ENCODE measurements around the gene C22orf15. TPM values are rescaled to one million over a fixed set of nuclear protein-coding genes. Genes with fewer than 3 reads are reported as not detected.

C22orf15 gene
- total RNA-seq, 1 experiment from 2014 or later = not detected

DNA sequence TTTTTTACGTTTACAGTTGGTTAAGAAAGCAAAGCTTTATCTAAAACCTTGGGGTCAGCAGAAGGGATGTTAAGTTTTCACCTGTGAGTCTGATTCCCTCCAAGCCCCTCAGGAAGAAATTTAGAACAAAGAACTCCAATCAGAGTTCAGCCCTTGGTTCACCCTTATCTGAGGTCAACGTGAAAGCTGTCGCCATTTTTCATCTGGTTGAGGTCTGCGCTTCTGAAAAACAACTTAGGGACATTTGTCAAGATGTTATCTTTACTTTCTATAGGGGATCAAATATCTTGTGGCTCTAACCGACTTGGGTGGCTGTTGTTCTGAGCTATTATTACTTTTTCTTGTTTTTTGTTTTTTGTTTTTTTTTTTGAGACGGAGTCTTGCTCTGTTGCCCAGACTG lies 41.9 kb upstream of the C22orf15 start (continued):
- TF ChIP-seq, protein P1, sequence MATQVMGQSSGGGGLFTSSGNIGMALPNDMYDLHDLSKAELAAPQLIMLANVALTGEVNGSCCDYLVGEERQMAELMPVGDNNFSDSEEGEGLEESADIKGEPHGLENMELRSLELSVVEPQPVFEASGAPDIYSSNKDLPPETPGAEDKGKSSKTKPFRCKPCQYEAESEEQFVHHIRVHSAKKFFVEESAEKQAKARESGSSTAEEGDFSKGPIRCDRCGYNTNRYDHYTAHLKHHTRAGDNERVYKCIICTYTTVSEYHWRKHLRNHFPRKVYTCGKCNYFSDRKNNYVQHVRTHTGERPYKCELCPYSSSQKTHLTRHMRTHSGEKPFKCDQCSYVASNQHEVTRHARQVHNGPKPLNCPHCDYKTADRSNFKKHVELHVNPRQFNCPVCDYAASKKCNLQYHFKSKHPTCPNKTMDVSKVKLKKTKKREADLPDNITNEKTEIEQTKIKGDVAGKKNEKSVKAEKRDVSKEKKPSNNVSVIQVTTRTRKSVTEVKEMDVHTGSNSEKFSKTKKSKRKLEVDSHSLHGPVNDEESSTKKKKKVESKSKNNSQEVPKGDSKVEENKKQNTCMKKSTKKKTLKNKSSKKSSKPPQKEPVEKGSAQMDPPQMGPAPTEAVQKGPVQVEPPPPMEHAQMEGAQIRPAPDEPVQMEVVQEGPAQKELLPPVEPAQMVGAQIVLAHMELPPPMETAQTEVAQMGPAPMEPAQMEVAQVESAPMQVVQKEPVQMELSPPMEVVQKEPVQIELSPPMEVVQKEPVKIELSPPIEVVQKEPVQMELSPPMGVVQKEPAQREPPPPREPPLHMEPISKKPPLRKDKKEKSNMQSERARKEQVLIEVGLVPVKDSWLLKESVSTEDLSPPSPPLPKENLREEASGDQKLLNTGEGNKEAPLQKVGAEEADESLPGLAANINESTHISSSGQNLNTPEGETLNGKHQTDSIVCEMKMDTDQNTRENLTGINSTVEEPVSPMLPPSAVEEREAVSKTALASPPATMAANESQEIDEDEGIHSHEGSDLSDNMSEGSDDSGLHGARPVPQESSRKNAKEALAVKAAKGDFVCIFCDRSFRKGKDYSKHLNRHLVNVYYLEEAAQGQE (IDR thresholded peaks at IDR 0.05; ENCODE audit: low read depth) = no peak
- TF ChIP-seq ELF1 (IDR thresholded peaks at IDR 0.05; ENCODE audit: borderline replicate concordance, low read depth) (no peak), CBX3 (IDR thresholded peaks at IDR 0.05; ENCODE audit: low read depth) (no peak), SIN3A (IDR thresholded peaks at IDR 0.05; ENCODE audit: low read depth) (no peak), SRF (IDR thresholded peaks at IDR 0.05; ENCODE audit: low read depth) (no peak), EZH2phosphoT487 (IDR thresholded peaks at IDR 0.05; ENCODE audit: borderline replicate concordance) (no peak), TCF7L2 (IDR thresholded peaks at IDR 0.05; ENCODE audit: borderline replicate concordance, extremely low read depth, insufficient read depth, insufficient read length) (no peak)
- TF ChIP-seq, protein P2, sequence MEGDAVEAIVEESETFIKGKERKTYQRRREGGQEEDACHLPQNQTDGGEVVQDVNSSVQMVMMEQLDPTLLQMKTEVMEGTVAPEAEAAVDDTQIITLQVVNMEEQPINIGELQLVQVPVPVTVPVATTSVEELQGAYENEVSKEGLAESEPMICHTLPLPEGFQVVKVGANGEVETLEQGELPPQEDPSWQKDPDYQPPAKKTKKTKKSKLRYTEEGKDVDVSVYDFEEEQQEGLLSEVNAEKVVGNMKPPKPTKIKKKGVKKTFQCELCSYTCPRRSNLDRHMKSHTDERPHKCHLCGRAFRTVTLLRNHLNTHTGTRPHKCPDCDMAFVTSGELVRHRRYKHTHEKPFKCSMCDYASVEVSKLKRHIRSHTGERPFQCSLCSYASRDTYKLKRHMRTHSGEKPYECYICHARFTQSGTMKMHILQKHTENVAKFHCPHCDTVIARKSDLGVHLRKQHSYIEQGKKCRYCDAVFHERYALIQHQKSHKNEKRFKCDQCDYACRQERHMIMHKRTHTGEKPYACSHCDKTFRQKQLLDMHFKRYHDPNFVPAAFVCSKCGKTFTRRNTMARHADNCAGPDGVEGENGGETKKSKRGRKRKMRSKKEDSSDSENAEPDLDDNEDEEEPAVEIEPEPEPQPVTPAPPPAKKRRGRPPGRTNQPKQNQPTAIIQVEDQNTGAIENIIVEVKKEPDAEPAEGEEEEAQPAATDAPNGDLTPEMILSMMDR (IDR thresholded peaks at IDR 0.05 in 2 of 3, conservative IDR thresholded peaks at IDR 0.05 in 1 of 3; ENCODE audit: borderline replicate concordance in 1 of 3, insufficient read depth in 1 of 3, low read depth in 2 of 3, low read length in 2 of 3) = no peak

DNA sequence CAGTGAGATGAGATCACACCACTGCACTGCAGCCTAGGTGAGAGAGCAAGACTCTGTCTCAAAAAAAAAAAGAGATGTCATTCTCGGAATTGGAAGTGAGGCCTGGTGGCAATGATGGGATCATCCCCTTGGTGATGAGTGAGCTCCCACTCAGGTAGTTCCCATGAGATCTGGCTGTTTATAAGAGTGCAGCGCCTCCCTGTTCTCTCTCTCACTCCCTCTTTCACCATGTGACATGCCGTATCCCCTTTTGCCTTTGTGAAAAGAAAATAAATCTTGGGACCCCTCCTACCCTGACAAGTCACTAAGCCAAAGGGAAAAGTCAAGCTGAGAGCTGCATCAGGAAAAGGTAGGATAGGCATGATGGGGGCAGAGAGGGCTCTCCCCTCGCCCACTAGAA lies 40.6 kb upstream of the C22orf15 start:
- ChIA-PET RAD21 (ENCODE audit: low non-redundant PET in 1 of 2, low total read pairs in 2 of 2, uncharacterized antibody in 2 of 2, unreplicated experiment in 2 of 2) (no interaction called here), CTCF (no interaction called here), POLR2A (no interaction called here)
- H3K4me3 ChIP-seq (replicated peaks in 1 of 2; ENCODE audit: low read depth in 1 of 2, low read length in 2 of 2) = no peak overlapping the region
- H3K79me2 ChIP-seq (ENCODE audit: insufficient read depth, low read length) = no peaks in the 10 kb centered on the region; the same call in 1 of the 2 replicates
- peaks cover 9 to 17% of the 10 kb centered on the region in 2 experiments for H3K4me1 ChIP-seq (ENCODE audit: control insufficient read depth in 1 of 2, insufficient read depth in 2 of 2, low read length in 2 of 2)
- ATAC-seq = no peak
- H4K20me1 ChIP-seq (ENCODE audit: insufficient read depth) = no peaks in the 10 kb centered on the region
- BruUV-seq (replicated peaks) = no TSS peak
- no peak for TF ChIP-seq TCF7L2 (IDR thresholded peaks at IDR 0.05; ENCODE audit: borderline replicate concordance, extremely low read depth, insufficient read depth, insufficient read length)
- TF ChIP-seq EZH2 (IDR thresholded peaks at IDR 0.05) = no peak
- no peaks in the 10 kb centered on the region for H3K9me3 ChIP-seq (ENCODE audit: control insufficient read depth in 1 of 2, insufficient read depth in 1 of 2, low read depth in 1 of 2, low read length in 2 of 2)
- intact Hi-C loops (cut with micrococcal nuclease) = no loop called here
- no peak for DNase-seq (ENCODE audit: low read depth, low spot score)
- H3K4me2 ChIP-seq (ENCODE audit: low read length) = no peak overlapping the region
- no peaks in the 10 kb centered on the region for H3K36me3 ChIP-seq (ENCODE audit: control insufficient read depth in 1 of 2, insufficient read depth in 2 of 2, low read length in 2 of 2)
- no peak overlapping the region for H3K9ac ChIP-seq (ENCODE audit: low read length)
- no peak overlapping the region for H2AFZ ChIP-seq (ENCODE audit: low read depth, low read length, poor library complexity, severe bottlenecking)
- H3K27ac ChIP-seq (ENCODE audit: low read depth, low read length) = no peak overlapping the region
- no peaks in the 10 kb centered on the region for H3K9me2 ChIP-seq (ENCODE audit: insufficient read depth)
- no peaks in the 10 kb centered on the region for H3K27me3 ChIP-seq (ENCODE audit: insufficient read depth, low read length)
